Progenitor cell of endocrine pancreas (in vitro differentiated cells): ENCODE results near the gene F10. TPM values are rescaled to one million over a fixed set of nuclear protein-coding genes. Genes with fewer than 3 reads are reported as not detected.

Source experiments
- DNase-seq: peaks from one replicate; pipeline ENCODE4 v3.0.0; 2021; ENCODE audit warnings: low spot score; ENCODE audit not compliant: unreplicated experiment
- H3K27ac Mint-ChIP-seq: 2 replicates; pipeline ENCODE4 v1.8.0; 2021; ENCODE audit warnings: mild to moderate bottlenecking, moderate library complexity, mixed read lengths
- H3K27me3 Mint-ChIP-seq: 2 replicates; pipeline ENCODE4 v1.8.0; 2021; ENCODE audit warnings: mixed read lengths
- H3K36me3 Mint-ChIP-seq: 2 replicates; pipeline ENCODE4 v1.8.0; 2022; ENCODE audit warnings: mixed read lengths; ENCODE audit not compliant: insufficient read depth
- H3K4me1 Mint-ChIP-seq: 2 replicates; pipeline ENCODE4 v1.8.0; 2021; ENCODE audit warnings: low read depth, mixed read lengths
- H3K4me3 Mint-ChIP-seq: 2 replicates; pipeline ENCODE4 v1.8.0; 2021; ENCODE audit warnings: low read depth, mild to moderate bottlenecking, moderate library complexity, mixed read lengths
- H3K9me3 Mint-ChIP-seq: 2 replicates; pipeline ENCODE4 v1.8.0; 2021; ENCODE audit warnings: low read depth, mixed read lengths
- total RNA-seq: library from RNA; stranded (reverse); gene quantifications from 2 replicates; pipeline ENCODE4 v1.2.1, GENCODE V29; 2021
- TF ChIP-seq, protein P1 (sequence below): fragments of 200-600 bp; sonication (generic); IDR thresholded peaks from one replicate; pipeline ENCODE4 v1.5.0; 2021; ENCODE audit warnings: antibody characterized with exemption, mild to moderate bottlenecking; ENCODE audit not compliant: unreplicated experiment

F10 gene
- total RNA-seq, 1 donor from 2014 or later, result 30.2 TPM

DNA sequence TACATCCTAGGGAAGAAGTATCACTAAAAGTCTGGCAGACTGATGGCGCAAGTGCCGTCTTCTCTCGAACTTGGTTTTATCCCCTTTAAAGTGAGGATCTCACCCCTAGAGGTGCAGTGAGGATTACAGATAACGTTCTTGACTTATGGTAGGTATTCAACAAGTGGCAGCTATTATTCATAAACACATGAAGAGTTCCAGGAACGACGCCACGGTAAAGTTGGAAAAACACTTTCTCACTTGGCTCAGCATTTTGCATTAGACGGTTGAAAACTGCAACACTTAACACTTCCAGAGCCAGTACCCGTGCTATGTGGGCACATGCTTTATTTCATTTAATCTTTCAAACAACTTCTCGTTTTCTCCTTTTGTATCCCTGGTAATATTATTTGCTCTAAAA, 44.6 kb downstream of the F10 start:
- TF ChIP-seq, protein P1, sequence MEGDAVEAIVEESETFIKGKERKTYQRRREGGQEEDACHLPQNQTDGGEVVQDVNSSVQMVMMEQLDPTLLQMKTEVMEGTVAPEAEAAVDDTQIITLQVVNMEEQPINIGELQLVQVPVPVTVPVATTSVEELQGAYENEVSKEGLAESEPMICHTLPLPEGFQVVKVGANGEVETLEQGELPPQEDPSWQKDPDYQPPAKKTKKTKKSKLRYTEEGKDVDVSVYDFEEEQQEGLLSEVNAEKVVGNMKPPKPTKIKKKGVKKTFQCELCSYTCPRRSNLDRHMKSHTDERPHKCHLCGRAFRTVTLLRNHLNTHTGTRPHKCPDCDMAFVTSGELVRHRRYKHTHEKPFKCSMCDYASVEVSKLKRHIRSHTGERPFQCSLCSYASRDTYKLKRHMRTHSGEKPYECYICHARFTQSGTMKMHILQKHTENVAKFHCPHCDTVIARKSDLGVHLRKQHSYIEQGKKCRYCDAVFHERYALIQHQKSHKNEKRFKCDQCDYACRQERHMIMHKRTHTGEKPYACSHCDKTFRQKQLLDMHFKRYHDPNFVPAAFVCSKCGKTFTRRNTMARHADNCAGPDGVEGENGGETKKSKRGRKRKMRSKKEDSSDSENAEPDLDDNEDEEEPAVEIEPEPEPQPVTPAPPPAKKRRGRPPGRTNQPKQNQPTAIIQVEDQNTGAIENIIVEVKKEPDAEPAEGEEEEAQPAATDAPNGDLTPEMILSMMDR, result no peak
- Mint-ChIP-seq H3K27ac (no peak overlapping the region), H3K4me3 (no peak overlapping the region), H3K9me3 (no peaks in the 10 kb centered on the region), H3K36me3 (peaks cover 27% of the 10 kb centered on the region), H3K27me3 (peaks cover 12% of the 10 kb centered on the region), H3K4me1 (peaks cover 25% of the 10 kb centered on the region)
- no peak for DNase-seq

DNA sequence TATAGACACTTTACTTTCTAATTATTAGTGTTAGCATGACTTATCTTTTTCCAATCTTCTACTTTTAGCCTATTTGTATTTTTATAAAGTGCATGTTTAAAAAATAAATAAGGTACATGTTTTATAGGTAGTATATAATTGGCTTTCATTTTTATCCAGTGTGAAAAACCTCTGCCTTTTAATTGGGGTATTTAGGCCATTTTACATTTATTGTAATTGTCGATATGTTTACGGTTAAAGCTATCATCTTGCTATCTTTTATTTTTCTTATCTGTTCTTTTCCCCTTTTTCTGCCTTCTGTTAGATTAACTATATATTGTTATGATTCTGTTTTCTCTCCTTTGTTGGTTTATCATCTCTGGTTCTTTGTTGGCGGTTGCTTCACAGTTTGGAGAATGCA, 45.0 kb downstream of the F10 start:
- peaks cover 27% of the 10 kb centered on the region for H3K36me3 Mint-ChIP-seq
- no peak overlapping the region for H3K4me3 Mint-ChIP-seq
- no peak overlapping the region for H3K27ac Mint-ChIP-seq
- no peak for DNase-seq
- peaks cover 29% of the 10 kb centered on the region for H3K4me1 Mint-ChIP-seq
- H3K9me3 Mint-ChIP-seq, result no peaks in the 10 kb centered on the region
- TF ChIP-seq, protein P1, result no peak
- H3K27me3 Mint-ChIP-seq, result peaks cover 12% of the 10 kb centered on the region

DNA sequence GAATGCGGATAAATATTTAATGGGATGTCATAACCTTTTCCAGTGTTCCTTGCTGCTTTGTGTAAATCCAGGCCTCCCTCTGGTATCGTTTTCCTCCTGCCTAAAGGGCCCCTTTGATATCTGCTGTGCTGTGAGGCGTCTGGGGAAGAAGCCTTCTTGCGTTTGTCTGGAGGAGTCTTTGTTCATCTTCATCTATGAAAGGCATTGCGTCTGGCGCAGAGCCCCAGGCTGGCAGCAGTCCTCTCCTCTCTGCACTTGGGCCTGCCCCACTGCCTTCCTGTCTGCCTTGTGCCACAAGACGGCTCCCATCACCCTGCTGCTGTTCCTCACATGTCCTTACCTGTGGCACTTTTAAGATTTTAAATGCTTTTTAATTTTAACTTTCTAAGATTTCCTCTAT, 45.6 kb downstream of the F10 start:
- DNase-seq, result no peak
- Mint-ChIP-seq H3K4me1 (peaks cover 27% of the 10 kb centered on the region), H3K4me3 (no peak overlapping the region), H3K27me3 (peaks cover 9% of the 10 kb centered on the region), H3K36me3 (peaks cover 29% of the 10 kb centered on the region), H3K27ac (no peak overlapping the region), H3K9me3 (no peaks in the 10 kb centered on the region)
- TF ChIP-seq, protein P1, result no peak

DNA sequence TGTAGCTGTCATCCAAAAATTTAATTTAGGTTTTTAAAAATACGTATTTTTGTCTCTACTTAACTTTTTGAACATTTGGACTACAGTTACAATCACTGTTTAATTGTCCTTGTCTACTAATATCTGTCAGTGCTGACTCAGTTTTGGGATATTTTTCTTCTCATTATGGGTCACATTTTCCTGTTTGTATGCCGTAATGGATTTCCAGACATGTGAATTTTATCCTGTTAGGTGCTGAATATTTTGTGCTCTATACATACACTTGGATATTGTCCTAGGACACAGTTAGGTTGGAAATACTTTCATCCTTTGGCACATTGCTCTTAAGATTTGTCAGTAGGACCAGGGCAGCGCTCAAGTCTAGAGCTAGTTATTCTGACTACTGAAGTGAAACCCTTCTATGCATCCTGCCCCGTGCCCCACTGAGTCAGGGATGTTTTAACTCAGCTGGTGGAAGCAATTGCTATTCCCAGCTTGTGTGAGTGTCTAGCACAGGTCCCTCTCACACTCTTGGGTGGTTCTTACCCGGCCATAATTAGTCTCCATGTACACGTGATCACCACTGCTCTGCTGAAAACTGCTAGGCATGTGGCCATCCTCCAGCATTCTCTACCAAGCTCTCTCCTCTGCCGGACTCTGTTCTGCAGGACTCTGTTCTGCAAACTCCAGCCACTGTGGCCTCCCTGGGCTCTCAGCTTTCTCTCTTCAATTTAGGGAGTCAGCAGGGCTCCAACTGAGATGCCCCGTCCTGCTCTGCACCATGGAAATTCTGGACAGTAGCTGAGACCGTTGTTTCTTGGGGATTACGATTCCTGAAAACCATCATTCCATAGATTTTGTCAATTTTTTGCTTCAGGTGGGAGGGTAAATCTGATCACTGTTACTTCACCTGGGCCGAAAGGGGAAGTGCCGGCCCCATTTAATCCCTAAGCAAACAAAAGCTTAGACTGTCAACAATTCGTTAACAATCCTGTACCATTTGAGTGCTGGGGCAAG, 47.0 kb downstream of the F10 start:
- DNase-seq, result no peak
- TF ChIP-seq, protein P1, result no peak
- H3K36me3 Mint-ChIP-seq, result peaks cover 30% of the 10 kb centered on the region
- no peaks in the 10 kb centered on the region for H3K9me3 Mint-ChIP-seq
- peak overlapping the region; percentile 9 for H3K4me3 Mint-ChIP-seq
- no peaks in the 10 kb centered on the region for H3K27me3 Mint-ChIP-seq
- peak overlapping the region; percentile 63 for H3K27ac Mint-ChIP-seq
- H3K4me1 Mint-ChIP-seq, result peaks cover 27% of the 10 kb centered on the region

DNA sequence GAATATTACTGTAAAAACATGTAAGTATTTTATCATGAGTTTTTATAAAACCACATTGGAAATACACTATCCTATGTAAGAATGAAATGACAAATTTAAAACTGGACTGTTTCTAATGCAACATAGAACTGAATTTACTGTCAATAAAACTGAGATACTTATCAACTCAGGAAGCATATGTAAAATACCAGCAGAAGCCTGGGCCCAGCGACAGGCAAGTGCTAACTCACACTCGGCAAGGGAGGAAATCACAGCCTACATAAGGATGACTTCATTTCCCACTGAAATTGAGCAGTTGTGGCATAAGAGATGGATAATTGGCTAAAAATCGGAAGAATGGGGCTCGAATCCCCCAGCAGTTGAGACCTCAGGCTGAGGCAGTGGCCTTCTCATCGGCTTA, 47.9 kb downstream of the F10 start:
- TF ChIP-seq, protein P1, result no peak
- Mint-ChIP-seq H3K27me3 (no peaks in the 10 kb centered on the region), H3K9me3 (no peaks in the 10 kb centered on the region), H3K4me1 (peaks cover 27% of the 10 kb centered on the region), H3K4me3 (no peak overlapping the region), H3K36me3 (peaks cover 35% of the 10 kb centered on the region), H3K27ac (no peak overlapping the region)
- DNase-seq, result no peak
